Measurements from ENCODE around the gene MED13L.

- TF ChIP-seq POLR2A (IDR thresholded peaks at IDR 0.05; ENCODE audit: low read depth, low read length): no peak
- no peak for TF ChIP-seq CTCF (conservative IDR thresholded peaks at IDR 0.05; ENCODE audit: low read depth, low read length)
- no peak for TF ChIP-seq RCOR1 (IDR thresholded peaks at IDR 0.05; ENCODE audit: insufficient replicate concordance, low read length)
- TF ChIP-seq USF2 (IDR thresholded peaks at IDR 0.05; ENCODE audit: low read depth, low read length): no peak
- no peak for TF ChIP-seq RFX5 (IDR thresholded peaks at IDR 0.05; ENCODE audit: low read depth, low read length)
- TF ChIP-seq BHLHE40 (IDR thresholded peaks at IDR 0.05; ENCODE audit: low read depth, low read length): no peak
- no peak for TF ChIP-seq SMC3 (IDR thresholded peaks at IDR 0.05; ENCODE audit: low read depth, low read length)
- no peak for TF ChIP-seq MAZ (IDR thresholded peaks at IDR 0.05; ENCODE audit: borderline replicate concordance, low read depth, low read length)
- TF ChIP-seq FOS (IDR thresholded peaks at IDR 0.05; ENCODE audit: low read depth, low read length): no peak
- TF ChIP-seq MXI1 (IDR thresholded peaks at IDR 0.05; ENCODE audit: borderline replicate concordance, low read depth, low read length): no peak
- no peak for TF ChIP-seq CEBPB (IDR thresholded peaks at IDR 0.05; ENCODE audit: low read depth, low read length)
- TF ChIP-seq NFE2L2 (IDR thresholded peaks at IDR 0.05; ENCODE audit: low read depth, low read length): no peak
Measured at GRCh38 chr12:116033765-116034164, 243.7 kb downstream of the MED13L start.
